ENCODE data around the gene ZNF530. TPM values are rescaled to one million over a fixed set of nuclear protein-coding genes. Genes with fewer than 3 reads are reported as not detected.

ZNF530 gene
- total and polyA plus RNA-seq, 2 experiments from 2014 or later: 3.3 to 11.2 TPM

GRCh38 chr19:57623091-57623490 lies 23.4 kb downstream of the ZNF530 start:
- no peak for TF ChIP-seq EZH2 (IDR thresholded peaks at IDR 0.05; ENCODE audit: low read depth, unreplicated experiment)
- TF ChIP-seq EZH2phosphoT487 (IDR thresholded peaks at IDR 0.05; ENCODE audit: unreplicated experiment): no peak
- no peak for TF ChIP-seq STAT1 (IDR thresholded peaks at IDR 0.05; ENCODE audit: unreplicated experiment)
- TF ChIP-seq REST (IDR thresholded peaks at IDR 0.05; ENCODE audit: unreplicated experiment): no peak
- TF ChIP-seq POLR2AphosphoS5 (IDR thresholded peaks at IDR 0.05; ENCODE audit: low read depth): no peak
- no peak for TF ChIP-seq CTCF (conservative IDR thresholded peaks at IDR 0.05; ENCODE audit: low read depth in 2 of 2)
- no peak for TF ChIP-seq NANOG (IDR thresholded peaks at IDR 0.05; ENCODE audit: borderline replicate concordance)
- TF ChIP-seq ETS1 (IDR thresholded peaks at IDR 0.05): no peak
- TF ChIP-seq JUNB (IDR thresholded peaks at IDR 0.05; ENCODE audit: unreplicated experiment): no peak
- TF ChIP-seq ZNF331 (CRISPR knock-in tag; IDR thresholded peaks at IDR 0.05; ENCODE audit: low read depth): no peak
- no peak for TF ChIP-seq CREB1 (CRISPR knock-in tag; IDR thresholded peaks at IDR 0.05; ENCODE audit: low read depth)
- no peak for TF ChIP-seq ZNF114 (CRISPR knock-in tag; IDR thresholded peaks at IDR 0.05)
- TF ChIP-seq ZNF462 (CRISPR knock-in tag; IDR thresholded peaks at IDR 0.05): no peak
- no peak overlapping the region for H3K27ac Mint-ChIP-seq
- ATAC-seq: no peak
- Histone ChIP-seq H3K36me3 (ENCODE audit: insufficient read depth) (peaks cover 60% of the 10 kb centered on the region), H3K79me2 (replicated peaks; ENCODE audit: insufficient read depth) (peaks cover 67% of the 10 kb centered on the region), H3K27me3 (ENCODE audit: insufficient read depth) (no peaks in the 10 kb centered on the region), H3K9me2 (ENCODE audit: insufficient read depth) (no peaks in the 10 kb centered on the region), H3K4me1 (ENCODE audit: insufficient read depth) (no peaks in the 10 kb centered on the region), H3K4me2 (no peak overlapping the region), H3K27ac (ENCODE audit: low read depth) (no peak overlapping the region), H4K20me1 (replicated peaks; ENCODE audit: insufficient read depth) (peaks cover 14% of the 10 kb centered on the region), H2AFZ (no peak overlapping the region), H3K4me3 (no peak overlapping the region), H3F3A (replicated peaks; ENCODE audit: low read depth) (0 out of 2 replicates have a peak, but pooled peaks cover 11% of the 10 kb centered on the region)
- DNase-seq (ENCODE audit: low spot score): no peak
- H3K4me3 Mint-ChIP-seq: no peak overlapping the region
- H3K27me3 Mint-ChIP-seq (ENCODE audit: insufficient read depth, low read depth, poor library complexity): peaks cover 3% of the 10 kb centered on the region
- peaks cover 73% of the 10 kb centered on the region for H3K9me3 Mint-ChIP-seq
- no peaks in the 10 kb centered on the region for H3K4me1 Mint-ChIP-seq
- H3K36me3 Mint-ChIP-seq (ENCODE audit: low read depth): peaks cover 75% of the 10 kb centered on the region

Data from GM23338 (cell line).